D721Med (cell line): Measurements from ENCODE around the gene NGFR.

Source experiments
- DNase-seq: peaks from one replicate; pipeline ENCODE4 v3.0.0; 2011; ENCODE audit warnings: low spot score; ENCODE audit not compliant: insufficient read length
- FAIRE-seq: peaks from 2 replicates; lab custom pipeline; 2011; peaks lifted over from hg19 to GRCh38; lab: Jason Lieb, UNC
- TF ChIP-seq, protein P1 (sequence below): IDR thresholded peaks from 2 replicates; pipeline ENCODE4 v1.5.1; 2012; ENCODE audit warnings: mild to moderate bottlenecking, control low read depth; ENCODE audit not compliant: insufficient read depth; ENCODE audit errors: missing control alignments

NGFR gene

DNA sequence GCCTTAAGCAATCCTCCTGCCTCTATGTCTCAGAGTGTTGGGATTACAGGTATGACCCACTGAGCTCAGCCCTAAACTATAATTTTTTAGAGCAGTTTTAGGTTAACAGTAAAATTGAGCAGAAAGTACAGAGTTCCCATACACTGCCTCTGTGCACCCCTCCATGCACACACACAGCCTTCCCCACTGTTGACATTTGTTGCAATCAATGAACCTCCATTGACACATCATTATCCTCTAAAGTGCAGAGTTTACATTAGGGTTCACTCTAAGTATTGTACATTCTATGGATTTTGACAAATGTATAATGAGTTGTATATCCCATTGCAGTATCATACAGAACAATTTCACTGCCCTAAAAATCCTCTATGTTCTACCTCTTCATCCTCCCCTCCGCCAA lies 35.0 kb downstream of the NGFR start:
- no peak for DNase-seq
- FAIRE-seq: no peak
- TF ChIP-seq, protein P1, sequence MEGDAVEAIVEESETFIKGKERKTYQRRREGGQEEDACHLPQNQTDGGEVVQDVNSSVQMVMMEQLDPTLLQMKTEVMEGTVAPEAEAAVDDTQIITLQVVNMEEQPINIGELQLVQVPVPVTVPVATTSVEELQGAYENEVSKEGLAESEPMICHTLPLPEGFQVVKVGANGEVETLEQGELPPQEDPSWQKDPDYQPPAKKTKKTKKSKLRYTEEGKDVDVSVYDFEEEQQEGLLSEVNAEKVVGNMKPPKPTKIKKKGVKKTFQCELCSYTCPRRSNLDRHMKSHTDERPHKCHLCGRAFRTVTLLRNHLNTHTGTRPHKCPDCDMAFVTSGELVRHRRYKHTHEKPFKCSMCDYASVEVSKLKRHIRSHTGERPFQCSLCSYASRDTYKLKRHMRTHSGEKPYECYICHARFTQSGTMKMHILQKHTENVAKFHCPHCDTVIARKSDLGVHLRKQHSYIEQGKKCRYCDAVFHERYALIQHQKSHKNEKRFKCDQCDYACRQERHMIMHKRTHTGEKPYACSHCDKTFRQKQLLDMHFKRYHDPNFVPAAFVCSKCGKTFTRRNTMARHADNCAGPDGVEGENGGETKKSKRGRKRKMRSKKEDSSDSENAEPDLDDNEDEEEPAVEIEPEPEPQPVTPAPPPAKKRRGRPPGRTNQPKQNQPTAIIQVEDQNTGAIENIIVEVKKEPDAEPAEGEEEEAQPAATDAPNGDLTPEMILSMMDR: no peak

DNA sequence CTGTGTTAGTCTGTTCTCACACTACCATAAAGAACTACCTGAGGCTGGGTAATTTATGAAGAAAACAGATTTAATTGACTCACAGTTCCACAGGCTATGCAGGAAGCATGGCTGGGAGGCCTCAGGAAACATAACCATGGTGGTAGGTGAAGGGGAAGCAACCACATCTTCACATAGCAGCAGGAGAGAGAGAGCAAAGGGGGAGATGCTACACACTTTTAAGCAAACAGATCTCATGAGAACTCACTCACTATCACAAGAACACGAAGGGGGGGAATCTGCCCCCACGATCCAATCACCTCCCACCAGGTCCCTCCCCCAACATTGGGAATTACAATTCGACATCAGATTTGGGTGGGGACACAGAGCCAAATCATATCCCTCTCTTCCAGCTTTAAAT lies 48.8 kb downstream of the NGFR start:
- DNase-seq (no peak), FAIRE-seq (no peak)
- TF ChIP-seq, protein P1: no peak

DNA sequence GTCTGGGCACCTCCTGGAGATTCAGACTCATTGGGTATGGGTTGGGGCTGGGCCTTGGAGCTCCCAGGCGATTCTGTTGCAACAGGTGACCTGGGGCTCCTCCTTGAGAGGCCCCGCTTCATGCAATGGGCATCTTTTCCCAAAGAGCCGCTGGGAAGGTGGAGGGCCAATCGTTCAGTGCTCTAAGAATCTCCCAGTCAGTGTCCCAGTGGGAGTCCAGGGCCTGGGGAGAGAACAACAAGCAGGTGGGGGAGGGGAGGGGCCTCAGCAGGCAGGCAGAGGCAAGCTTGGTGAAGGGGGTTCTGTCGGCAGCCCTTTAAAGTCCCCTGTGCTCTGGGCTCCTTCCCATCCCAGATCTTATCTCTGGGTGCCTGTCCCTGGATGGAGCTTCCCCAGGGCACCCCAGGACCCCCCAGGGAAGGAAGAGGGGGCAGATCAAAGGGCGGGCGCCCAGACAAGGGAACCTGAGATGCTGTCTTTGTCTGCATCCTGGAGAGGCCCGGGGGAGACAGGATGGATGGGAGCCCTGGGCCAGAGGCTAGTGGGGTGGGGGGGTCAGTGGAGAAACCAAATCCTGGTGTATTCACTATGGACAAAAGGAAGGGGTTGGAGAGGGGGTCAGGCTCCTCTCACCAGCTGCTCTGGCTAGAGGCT lies 50.0 kb downstream of the NGFR start:
- TF ChIP-seq, protein P1: no peak
- no peak for FAIRE-seq
- DNase-seq: no peak

DNA sequence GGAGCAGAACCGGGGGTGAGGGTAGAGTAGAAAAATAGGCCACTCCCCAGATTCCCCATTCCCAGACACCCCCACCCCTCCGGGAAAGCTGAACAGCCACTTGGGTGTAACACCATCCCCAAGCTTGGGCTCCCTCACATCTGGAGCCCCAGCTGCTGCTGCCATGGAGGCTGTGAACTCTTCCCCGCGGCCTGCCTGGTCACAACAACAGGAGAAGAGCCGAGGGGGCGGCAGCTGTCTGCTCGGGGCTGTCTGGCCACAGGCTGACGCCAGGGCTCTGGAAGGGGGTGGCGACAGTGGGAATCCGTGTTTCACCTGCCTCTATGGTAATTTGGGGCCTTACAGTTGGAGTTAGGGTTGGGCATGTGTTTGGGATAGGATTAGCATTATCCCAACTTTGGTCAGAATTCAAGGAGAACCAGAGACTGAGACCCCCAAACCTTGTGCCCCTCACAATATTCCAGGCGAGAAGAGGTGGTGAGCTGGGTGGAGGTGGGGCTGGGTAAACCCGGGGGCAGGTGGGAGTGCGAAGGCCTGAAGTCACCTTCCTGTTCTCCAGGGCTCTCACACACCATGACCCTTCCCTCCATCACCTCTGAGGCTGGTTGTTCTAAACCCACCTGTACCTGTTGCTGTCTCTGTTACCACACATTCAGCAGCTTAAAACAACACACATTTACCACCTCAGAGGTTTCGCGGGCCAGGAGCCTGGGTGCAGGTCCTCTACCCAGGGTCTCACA lies 50.9 kb downstream of the NGFR start:
- DNase-seq (no peak), FAIRE-seq (no peak)
- TF ChIP-seq, protein P1: no peak

DNA sequence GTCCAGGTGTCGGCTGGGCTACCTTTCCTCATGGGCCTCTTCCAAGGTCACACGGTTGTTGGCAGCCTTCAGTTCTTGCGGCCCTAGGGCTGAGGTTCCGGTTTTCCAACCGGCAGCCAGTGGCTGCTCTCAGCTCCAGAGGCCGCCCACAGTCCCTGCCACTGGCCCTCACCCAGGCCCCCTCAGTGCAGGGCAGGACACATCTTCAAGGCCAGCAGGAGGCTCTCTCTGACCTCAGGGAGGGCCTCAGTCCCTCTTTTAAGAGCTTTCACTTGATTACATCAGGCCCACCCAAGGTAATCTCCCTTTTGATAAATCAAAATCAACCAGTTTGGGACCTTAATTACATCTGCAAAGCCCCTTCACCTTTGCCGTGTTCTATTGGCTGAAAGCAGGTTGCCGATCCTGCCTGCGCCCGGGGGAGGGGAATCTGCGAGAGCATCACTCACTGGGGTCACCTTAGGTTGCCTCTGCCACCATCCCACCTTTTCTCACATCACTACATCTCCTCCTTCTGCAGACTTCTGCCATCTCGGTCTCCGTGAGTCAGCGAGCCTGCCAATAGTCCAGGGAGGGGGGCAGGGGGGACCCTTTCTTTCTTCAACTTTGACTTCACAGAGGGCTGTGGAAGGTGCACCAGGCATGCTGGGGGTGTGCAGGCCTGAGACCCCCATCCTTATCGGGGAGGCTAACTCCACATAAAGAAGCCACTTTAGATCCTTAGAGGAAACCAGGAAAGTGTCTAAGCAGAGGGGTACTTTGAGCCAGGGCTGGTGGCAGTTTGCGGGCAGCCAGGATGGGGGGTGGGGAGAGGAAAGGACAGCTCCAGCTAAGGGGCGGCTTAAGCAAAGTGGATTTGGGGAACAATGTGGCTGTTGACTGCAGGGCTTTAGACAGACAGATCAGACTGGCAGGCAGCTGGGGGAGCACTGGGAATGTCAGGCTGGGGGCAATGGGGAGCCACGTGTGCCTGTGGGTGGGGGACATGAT lies 51.7 kb downstream of the NGFR start:
- TF ChIP-seq, protein P1: no peak
- no peak for DNase-seq
- FAIRE-seq: no peak

DNA sequence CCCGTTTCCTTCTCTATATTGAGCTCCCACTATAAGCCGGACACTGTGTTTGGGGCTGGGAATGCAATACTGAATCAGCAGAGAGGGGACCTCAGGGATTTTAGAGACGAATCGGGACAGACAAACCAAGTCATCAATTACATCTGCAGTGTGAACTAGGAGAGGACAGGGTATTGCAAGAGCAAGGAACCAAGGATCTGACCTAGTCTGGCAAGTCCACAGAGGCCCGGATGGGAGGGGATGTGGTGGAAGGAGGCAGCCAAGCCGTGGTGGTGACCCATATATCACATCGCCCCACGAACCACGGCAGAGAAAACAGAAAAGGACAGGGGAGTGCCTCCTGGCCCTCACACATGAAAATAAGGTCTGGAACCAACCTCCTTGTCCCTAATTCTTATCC lies 52.5 kb downstream of the NGFR start:
- FAIRE-seq (no peak), DNase-seq (no peak)
- TF ChIP-seq, protein P1: no peak
